Body of pancreas (tissue), 4 donors: Measurements from ENCODE around the gene ATAT1.

ENCODE experiments used
- CTCF ChIP-seq, 7 experiments: fragments of 450-650 bp in 4 of 7; fragments of 200-600 bp in 3 of 7; sonication (generic) in 3 of 7; IDR thresholded peaks; one replicate each; pipeline ENCODE4 v1.5.1; 2016 to 2019; ENCODE audit warnings: antibody characterized with exemption in 7 of 7
- POLR2A ChIP-seq, 3 donors: fragments of 450-650 bp; IDR thresholded peaks; one replicate each; pipeline ENCODE4 v1.6.1; 2016; ENCODE audit warnings: antibody characterized with exemption in 3 of 3, mild to moderate bottlenecking in 2 of 3

- TF ChIP-seq POLR2A (IDR thresholded peaks at IDR 0.05) (no peak), CTCF (IDR thresholded peaks at IDR 0.05) (no peak)
Observed at GRCh38 chr6:30583921-30584320, 42.8 kb upstream of the ATAT1 start.
